Measurements from ENCODE around the gene TBC1D32.
"Not testable (repeated sequence)": the region's sequence is repeated elsewhere in the genome, so short reads cannot be mapped to it uniquely, and the experiment has no call there.

Gene TBC1D32

GRCh38 chr6:121334299-121335086, at the start of gene TBC1D32:
TSS of gene TBC1D32 (minus strand) at chr6:121334480. CDS start at chr6:121334430, 50 bp downstream.
- DNase-seq (ENCODE audit: extremely low read depth, insufficient read length), result peak; percentile 95
- Histone ChIP-seq H3K36me3 (ENCODE audit: control insufficient read depth, insufficient read depth, low read length) (no peaks in the 10 kb centered on the region), H3K27me3 (replicated peaks; ENCODE audit: control insufficient read depth, insufficient read depth, low read length) (no peaks in the 10 kb centered on the region), H3K4me3 (replicated peaks; ENCODE audit: low read depth, low read length) (peak within 1 kb of the TSS; percentile 91)
- no peak for TF ChIP-seq CTCF (IDR thresholded peaks at IDR 0.05; ENCODE audit: insufficient read depth, low read length, poor library complexity, severe bottlenecking)

- Histone ChIP-seq H3K27me3 (replicated peaks; ENCODE audit: control insufficient read depth, insufficient read depth, low read length) (no peaks in the 10 kb centered on the region), H3K36me3 (ENCODE audit: control insufficient read depth, insufficient read depth, low read length) (no peaks in the 10 kb centered on the region), H3K4me3 (replicated peaks; ENCODE audit: low read depth, low read length) (no peak overlapping the region)
- TF ChIP-seq CTCF (IDR thresholded peaks at IDR 0.05; ENCODE audit: insufficient read depth, low read length, poor library complexity, severe bottlenecking), result no peak
- no peak for DNase-seq (ENCODE audit: extremely low read depth, insufficient read length)
Measured at GRCh38 chr6:121383478-121383877, 49.2 kb upstream of the TBC1D32 start.

GRCh38 chr6:121382467-121383121, 48.3 kb upstream of the TBC1D32 start:
- Histone ChIP-seq H3K4me3 (replicated peaks; ENCODE audit: low read depth, low read length) (no peak overlapping the region), H3K27me3 (replicated peaks; ENCODE audit: control insufficient read depth, insufficient read depth, low read length) (no peaks in the 10 kb centered on the region), H3K36me3 (ENCODE audit: control insufficient read depth, insufficient read depth, low read length) (no peaks in the 10 kb centered on the region)
- DNase-seq (ENCODE audit: extremely low read depth, insufficient read length), result no peak
- TF ChIP-seq CTCF (IDR thresholded peaks at IDR 0.05; ENCODE audit: insufficient read depth, low read length, poor library complexity, severe bottlenecking), result no peak

- no peak overlapping the region for H3K4me3 ChIP-seq (replicated peaks; ENCODE audit: low read depth, low read length)
Measured at GRCh38 chr6:121376411-121376810, 42.1 kb upstream of the TBC1D32 start.

GRCh38 chr6:121374219-121374618, 39.9 kb upstream of the TBC1D32 start:
- H3K36me3 ChIP-seq (ENCODE audit: control insufficient read depth, insufficient read depth, low read length); H3K27me3 ChIP-seq (replicated peaks; ENCODE audit: control insufficient read depth, insufficient read depth, low read length); H3K4me3 ChIP-seq (replicated peaks; ENCODE audit: low read depth, low read length); DNase-seq (ENCODE audit: extremely low read depth, insufficient read length): not testable (repeated sequence)

More at GRCh38 chr6:121376411-121376810, 42.1 kb upstream of the TBC1D32 start:
- DNase-seq (ENCODE audit: extremely low read depth, insufficient read length), result no peak
- Histone ChIP-seq H3K27me3 (replicated peaks; ENCODE audit: control insufficient read depth, insufficient read depth, low read length) (no peaks in the 10 kb centered on the region), H3K36me3 (ENCODE audit: control insufficient read depth, insufficient read depth, low read length) (no peaks in the 10 kb centered on the region)
- no peak for TF ChIP-seq CTCF (IDR thresholded peaks at IDR 0.05; ENCODE audit: insufficient read depth, low read length, poor library complexity, severe bottlenecking)

All from GM06990 (cell line).